Gastrocnemius medialis (tissue), 4 donors: Measurements from ENCODE around the gene C1D. TPM values are rescaled to one million over a fixed set of nuclear protein-coding genes. Genes with fewer than 3 reads are reported as not detected.

Source experiments
- ATAC-seq, 2 donors: fragments of 150-250 bp; one replicate each; pipeline ENCODE4 v1.9.1; 2016
- DNase-seq, 2 donors: peaks; one replicate each; pipeline ENCODE4 v3.0.0-alpha.2; 2019
- H3K27ac ChIP-seq, 4 donors: fragments of 200-600 bp; sonication (generic); 1 replicate in 1 of 4; 2 replicates in 3 of 4; pipeline ENCODE4 v1.5.1; 2016 to 2018; ENCODE audit warnings: mild to moderate bottlenecking in 2 of 4, moderate library complexity in 1 of 4
- H3K27me3 ChIP-seq, 3 donors: fragments of 200-600 bp; sonication (generic) in 2 of 3; 1 replicate in 1 of 3; 2 replicates in 2 of 3; pipeline versions ENCODE4 v1.5.1 to v1.6.0; 2016 to 2019; ENCODE audit warnings: mild to moderate bottlenecking in 1 of 3, moderate library complexity in 1 of 3
- H3K36me3 ChIP-seq, 2 donors: fragments of 200-600 bp; sonication (generic) in 1 of 2; one replicate each; pipeline ENCODE4 v1.5.1; 2017 to 2018
- H3K4me1 ChIP-seq, 2 donors: fragments of 200-600 bp; sonication (generic) in 1 of 2; one replicate each; pipeline ENCODE4 v1.5.1; 2016 to 2017; ENCODE audit warnings: mild to moderate bottlenecking in 2 of 2
- H3K4me3 ChIP-seq, 4 donors: fragments of 200-600 bp; sonication (generic) in 3 of 4; 1 replicate in 1 of 4; 2 replicates in 3 of 4; pipeline ENCODE4 v1.5.1; 2016 to 2019; ENCODE audit warnings: mild to moderate bottlenecking in 2 of 4
- H3K9me3 ChIP-seq, 3 donors: fragments of 200-600 bp; sonication (generic) in 2 of 3; 1 replicate in 1 of 3; 2 replicates in 2 of 3; pipeline ENCODE4 v1.5.1; 2016 to 2019
- POLR2A ChIP-seq, 2 donors: fragments of 450-650 bp; IDR thresholded peaks; one replicate each; pipeline ENCODE4 v1.6.1; 2017; ENCODE audit warnings: antibody characterized with exemption in 2 of 2, mild to moderate bottlenecking in 2 of 2, moderate library complexity in 2 of 2
- in situ Hi-C, 4 donors: fragments of 200-750 bp; cut with MboI; loops; one replicate each; pipeline versions ENCODE4 v1.15.0 to v1.8.0; 2017; ENCODE audit warnings: low sequenced_read_pairs in 4 of 4
- intact Hi-C: fragments of 100-400 bp; cut with DNase I; formaldehyde crosslinking; loops from one replicate; pipeline ENCODE4 v1.15.1; 2023; ENCODE audit warnings: low total_unique reads
- total RNA-seq, 4 donors: library from RNA; depleted of rRNA; stranded (reverse); fragments of >200 nt; gene quantifications; one replicate each; pipeline versions ENCODE4 v1.1.0 to v1.2.3, GENCODE V29; 2016
- TF ChIP-seq, protein P1 (sequence below), 5 experiments: fragments of 450-650 bp in 3 of 5; fragments of 200-600 bp in 2 of 5; sonication (generic) in 2 of 5; IDR thresholded peaks in 4 of 5; conservative IDR thresholded peaks in 1 of 5; 1 replicate in 4 of 5; 2 replicates in 1 of 5; pipeline ENCODE4 v1.5.1; 2016 to 2019; ENCODE audit warnings: antibody characterized with exemption in 5 of 5, mild to moderate bottlenecking in 3 of 5, moderate library complexity in 3 of 5

Gene C1D
- total RNA-seq, 4 donors from 2014 or later: 29.7 to 57.3 (median 41.4) TPM

- H3K36me3 ChIP-seq: no peaks in the 10 kb centered on the region
- H3K4me3 ChIP-seq: no peak overlapping the region
- H3K9me3 ChIP-seq: no peaks in the 10 kb centered on the region
- ATAC-seq (peak in 1 of 2 donors; percentile 30), DNase-seq (no peak)
- TF ChIP-seq, protein P1, sequence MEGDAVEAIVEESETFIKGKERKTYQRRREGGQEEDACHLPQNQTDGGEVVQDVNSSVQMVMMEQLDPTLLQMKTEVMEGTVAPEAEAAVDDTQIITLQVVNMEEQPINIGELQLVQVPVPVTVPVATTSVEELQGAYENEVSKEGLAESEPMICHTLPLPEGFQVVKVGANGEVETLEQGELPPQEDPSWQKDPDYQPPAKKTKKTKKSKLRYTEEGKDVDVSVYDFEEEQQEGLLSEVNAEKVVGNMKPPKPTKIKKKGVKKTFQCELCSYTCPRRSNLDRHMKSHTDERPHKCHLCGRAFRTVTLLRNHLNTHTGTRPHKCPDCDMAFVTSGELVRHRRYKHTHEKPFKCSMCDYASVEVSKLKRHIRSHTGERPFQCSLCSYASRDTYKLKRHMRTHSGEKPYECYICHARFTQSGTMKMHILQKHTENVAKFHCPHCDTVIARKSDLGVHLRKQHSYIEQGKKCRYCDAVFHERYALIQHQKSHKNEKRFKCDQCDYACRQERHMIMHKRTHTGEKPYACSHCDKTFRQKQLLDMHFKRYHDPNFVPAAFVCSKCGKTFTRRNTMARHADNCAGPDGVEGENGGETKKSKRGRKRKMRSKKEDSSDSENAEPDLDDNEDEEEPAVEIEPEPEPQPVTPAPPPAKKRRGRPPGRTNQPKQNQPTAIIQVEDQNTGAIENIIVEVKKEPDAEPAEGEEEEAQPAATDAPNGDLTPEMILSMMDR (IDR thresholded peaks at IDR 0.05 in 4 of 5, conservative IDR thresholded peaks at IDR 0.05 in 1 of 5): no peak
- TF ChIP-seq POLR2A (IDR thresholded peaks at IDR 0.05): no peak
- no peak overlapping the region for H3K27ac ChIP-seq
- H3K4me1 ChIP-seq: peaks cover 0 to 6% of the 10 kb centered on the region in 2 donors
- intact Hi-C loops: no loop called here
- in situ Hi-C loops: no loop called here
- no peaks in the 10 kb centered on the region for H3K27me3 ChIP-seq
These were observed 41.5 kb upstream of the C1D start for GRCh38 chr2:68104111-68104835.

- peaks cover 0 to 6% of the 10 kb centered on the region in 2 donors for H3K4me1 ChIP-seq
- no peaks in the 10 kb centered on the region for H3K36me3 ChIP-seq
- TF ChIP-seq POLR2A (IDR thresholded peaks at IDR 0.05): no peak
- TF ChIP-seq, protein P1 (IDR thresholded peaks at IDR 0.05 in 4 of 5, conservative IDR thresholded peaks at IDR 0.05 in 1 of 5): no peak
- no peak overlapping the region for H3K4me3 ChIP-seq
- no peak overlapping the region for H3K27ac ChIP-seq
- in situ Hi-C loops: no loop called here
- H3K9me3 ChIP-seq: no peaks in the 10 kb centered on the region
- no peaks in the 10 kb centered on the region for H3K27me3 ChIP-seq
- DNase-seq (no peak), ATAC-seq (no peak)
- intact Hi-C loops: no loop called here
These were observed 40.9 kb upstream of the C1D start for GRCh38 chr2:68103709-68104055.

GRCh38 chr2:68103030-68103708 is 40.4 kb upstream of the C1D start:
- ATAC-seq (peak in 1 of 2 donors; percentile 32), DNase-seq (no peak)
- Histone ChIP-seq H3K27ac (no peak overlapping the region), H3K4me3 (no peak overlapping the region), H3K4me1 (peaks cover 2 to 10% of the 10 kb centered on the region in 2 donors), H3K36me3 (no peaks in the 10 kb centered on the region), H3K27me3 (no peaks in the 10 kb centered on the region), H3K9me3 (no peaks in the 10 kb centered on the region)
- intact Hi-C loops (no loop called here), in situ Hi-C loops (no loop called here)
- no peak for TF ChIP-seq POLR2A (IDR thresholded peaks at IDR 0.05)
- TF ChIP-seq, protein P1 (IDR thresholded peaks at IDR 0.05 in 4 of 5, conservative IDR thresholded peaks at IDR 0.05 in 1 of 5): no peak

GRCh38 chr2:68100189-68100588 is 37.4 kb upstream of the C1D start:
- intact Hi-C loops (no loop called here), in situ Hi-C loops (no loop called here)
- no peaks in the 10 kb centered on the region for H3K27me3 ChIP-seq
- no peak overlapping the region for H3K27ac ChIP-seq
- H3K36me3 ChIP-seq: no peaks in the 10 kb centered on the region
- DNase-seq: no peak
- no peaks in the 10 kb centered on the region for H3K9me3 ChIP-seq
- no peak for ATAC-seq
- TF ChIP-seq, protein P1 (IDR thresholded peaks at IDR 0.05 in 4 of 5, conservative IDR thresholded peaks at IDR 0.05 in 1 of 5): no peak
- no peak for TF ChIP-seq POLR2A (IDR thresholded peaks at IDR 0.05)
- no peak overlapping the region for H3K4me3 ChIP-seq
- peaks cover 9 to 15% of the 10 kb centered on the region in 2 donors for H3K4me1 ChIP-seq
